Right atrium auricular region (tissue), 2 donors: Measurements from ENCODE around the gene SEC63. TPM values are rescaled to one million over a fixed set of nuclear protein-coding genes. Genes with fewer than 3 reads are reported as not detected.
"Not testable (repeated sequence)": the region's sequence is repeated elsewhere in the genome, so short reads cannot be mapped to it uniquely, and the experiment has no call there.

Experiments used
- DNase-seq: peaks from one replicate; pipeline ENCODE4 v3.0.0-alpha.2; 2019; ENCODE audit warnings: low spot score
- H3K27ac ChIP-seq, 2 donors: fragments of 200-600 bp; sonication (generic); 1 replicate in 1 of 2; 2 replicates in 1 of 2; pipeline ENCODE4 v1.5.1; 2016 to 2019
- H3K27me3 ChIP-seq, 2 donors: fragments of 200-600 bp; sonication (generic); one replicate each; pipeline versions ENCODE4 v1.5.1 to v1.6.0; 2017 to 2019
- H3K36me3 ChIP-seq: fragments of 200-600 bp; sonication (generic); one replicate; pipeline ENCODE4 v1.5.1; 2016
- H3K4me1 ChIP-seq, 2 donors: fragments of 200-600 bp; sonication (generic); one replicate each; pipeline versions ENCODE4 v1.5.1 to v1.6.0; 2017 to 2019
- H3K4me3 ChIP-seq, 2 donors: fragments of 200-600 bp; sonication (generic); 1 replicate in 1 of 2; 2 replicates in 1 of 2; pipeline ENCODE4 v1.5.1; 2017 to 2019; ENCODE audit warnings: mild to moderate bottlenecking in 1 of 2, moderate library complexity in 1 of 2
- H3K9me3 ChIP-seq, 2 donors: fragments of 200-600 bp; sonication (generic); one replicate each; pipeline ENCODE4 v1.5.1; 2019
- CTCF ChIP-seq, 2 donors: fragments of 200-600 bp; sonication (generic); IDR thresholded peaks; one replicate each; pipeline ENCODE4 v1.5.1; 2019; ENCODE audit warnings: antibody characterized with exemption in 2 of 2
- total RNA-seq, 2 donors: library from RNA; depleted of rRNA; stranded (reverse); fragments of >200 nt; gene quantifications; one replicate each; pipeline ENCODE4 v1.1.0, GENCODE V29; 2016

Gene SEC63
- total RNA-seq, 2 donors from 2014 or later, result 14.5 to 18.9 TPM

GRCh38 chr6:107999341-107999740 is 41.3 kb upstream of the SEC63 start:
- H3K9me3 ChIP-seq, result no peaks in the 10 kb centered on the region
- DNase-seq, result no peak
- H3K4me3 ChIP-seq, result no peak overlapping the region
- no peak for TF ChIP-seq CTCF (IDR thresholded peaks at IDR 0.05)
- H3K36me3 ChIP-seq, result no peaks in the 10 kb centered on the region
- H3K4me1 ChIP-seq, result no peaks in the 10 kb centered on the region
- no peaks in the 10 kb centered on the region for H3K27me3 ChIP-seq
- no peak overlapping the region for H3K27ac ChIP-seq

- Histone ChIP-seq H3K4me1 (no peaks in the 10 kb centered on the region), H3K27me3 (no peaks in the 10 kb centered on the region), H3K9me3 (no peaks in the 10 kb centered on the region), H3K27ac (no peak overlapping the region), H3K36me3 (no peaks in the 10 kb centered on the region), H3K4me3 (no peak overlapping the region)
- DNase-seq, result no peak
- TF ChIP-seq CTCF (IDR thresholded peaks at IDR 0.05), result no peak
Observed at GRCh38 chr6:107991772-107992550, 34.0 kb upstream of the SEC63 start.

- Histone ChIP-seq H3K27ac (no peak overlapping the region), H3K36me3 (no peaks in the 10 kb centered on the region), H3K4me1 (no peaks in the 10 kb centered on the region), H3K27me3 (no peaks in the 10 kb centered on the region), H3K9me3 (no peaks in the 10 kb centered on the region), H3K4me3 (no peak overlapping the region)
- no peak for DNase-seq
- TF ChIP-seq CTCF (IDR thresholded peaks at IDR 0.05), result no peak
Observed at GRCh38 chr6:107991061-107991460, 33.1 kb upstream of the SEC63 start.

- H3K9me3 ChIP-seq, DNase-seq, H3K4me1 ChIP-seq: not testable (repeated sequence)
Observed at GRCh38 chr6:107990587-107990986, 32.6 kb upstream of the SEC63 start.

GRCh38 chr6:107989166-107990094 is 31.4 kb upstream of the SEC63 start:
- DNase-seq, result no peak
- no peak overlapping the region for H3K27ac ChIP-seq
- no peaks in the 10 kb centered on the region for H3K36me3 ChIP-seq
- H3K27me3 ChIP-seq, result no peaks in the 10 kb centered on the region
- H3K9me3 ChIP-seq, result peaks cover 0 to 1% of the 10 kb centered on the region in 2 donors
- no peak overlapping the region for H3K4me3 ChIP-seq
- TF ChIP-seq CTCF (IDR thresholded peaks at IDR 0.05), result no peak
- no peaks in the 10 kb centered on the region for H3K4me1 ChIP-seq

More at GRCh38 chr6:107990587-107990986, 32.6 kb upstream of the SEC63 start:
- not testable (repeated sequence) for H3K27ac ChIP-seq, H3K4me3 ChIP-seq, H3K36me3 ChIP-seq, H3K27me3 ChIP-seq

GRCh38 chr6:107988570-107988969 is 30.6 kb upstream of the SEC63 start:
- Histone ChIP-seq H3K36me3 (no peaks in the 10 kb centered on the region), H3K9me3 (peaks cover 0 to 5% of the 10 kb centered on the region in 2 donors), H3K27ac (no peak overlapping the region), H3K4me3 (no peak overlapping the region), H3K4me1 (no peaks in the 10 kb centered on the region), H3K27me3 (no peaks in the 10 kb centered on the region)
- no peak for TF ChIP-seq CTCF (IDR thresholded peaks at IDR 0.05)
- no peak for DNase-seq
